ENCODE results near the gene C6. TPM values are rescaled to one million over a fixed set of nuclear protein-coding genes. Genes with fewer than 3 reads are reported as not detected.

Gene C6
- total and polyA plus RNA-seq, 9 of the 15 experiments (the other 6 are each of a cell fraction or from before 2014, with no cell fraction given), result 0.09 TPM; not detected in 8

- CTCF ChIA-PET (ENCODE audit: low intra/inter-chr PET ratio), result no interaction called here
- no peak for FAIRE-seq
- no peak for ATAC-seq
- intact Hi-C loops (cut with micrococcal nuclease) (no loop called here), in situ Hi-C loops (cut with MboI) (no loop called here)
- no peaks in the 10 kb centered on the region for H3K79me2 ChIP-seq (ENCODE audit: control insufficient read depth, insufficient read depth, low read length)
- POLR2A ChIA-PET, result no interaction called here
- no peak overlapping the region for H3K9ac ChIP-seq (ENCODE audit: insufficient read depth in 1 of 2, low read depth in 2 of 2, low read length in 2 of 2)
- no peaks in the 10 kb centered on the region for H3K4me1 ChIP-seq (replicated peaks in 1 of 2; ENCODE audit: control insufficient read depth in 2 of 2, insufficient read depth in 2 of 2, low read length in 2 of 2)
- no peaks in the 10 kb centered on the region for H3K9me1 ChIP-seq (ENCODE audit: control insufficient read depth, insufficient read depth, low read length)
- H3K4me2 ChIP-seq (ENCODE audit: insufficient read depth, low read length), result no peak overlapping the region
- no TSS peak for BruUV-seq (replicated peaks)
- H2AFZ ChIP-seq (ENCODE audit: low read depth, low read length), result no peak overlapping the region
- 0% methylated on average over 3 of the region's 3 CpGs for WGBS (ENCODE audit: insufficient coverage, low coverage, missing lambda C conversion rate)
- DNase-seq (ENCODE audit: extremely low read depth in 1 of 4, low spot score in 3 of 4), result no peak
- no peak overlapping the region for H3K4me3 ChIP-seq
- no peaks in the 10 kb centered on the region; the same call in none of the 2 replicates for H3K9me3 ChIP-seq (replicated peaks; ENCODE audit: control insufficient read depth, insufficient read depth, low read depth, low read length)
- no peaks in the 10 kb centered on the region for H3K36me3 ChIP-seq (ENCODE audit: control insufficient read depth, insufficient read depth, low read length)
- no peaks in the 10 kb centered on the region for H4K20me1 ChIP-seq (replicated peaks; ENCODE audit: control insufficient read depth, insufficient read depth, low read length)
- no peaks in the 10 kb centered on the region for H3K27me3 ChIP-seq (ENCODE audit: control insufficient read depth in 2 of 2, insufficient read depth in 2 of 2, low read length in 2 of 2)
- H3K27ac ChIP-seq (ENCODE audit: extremely low read depth, low read depth, low read length), result no peak overlapping the region
- TF ChIP-seq, protein P1, sequence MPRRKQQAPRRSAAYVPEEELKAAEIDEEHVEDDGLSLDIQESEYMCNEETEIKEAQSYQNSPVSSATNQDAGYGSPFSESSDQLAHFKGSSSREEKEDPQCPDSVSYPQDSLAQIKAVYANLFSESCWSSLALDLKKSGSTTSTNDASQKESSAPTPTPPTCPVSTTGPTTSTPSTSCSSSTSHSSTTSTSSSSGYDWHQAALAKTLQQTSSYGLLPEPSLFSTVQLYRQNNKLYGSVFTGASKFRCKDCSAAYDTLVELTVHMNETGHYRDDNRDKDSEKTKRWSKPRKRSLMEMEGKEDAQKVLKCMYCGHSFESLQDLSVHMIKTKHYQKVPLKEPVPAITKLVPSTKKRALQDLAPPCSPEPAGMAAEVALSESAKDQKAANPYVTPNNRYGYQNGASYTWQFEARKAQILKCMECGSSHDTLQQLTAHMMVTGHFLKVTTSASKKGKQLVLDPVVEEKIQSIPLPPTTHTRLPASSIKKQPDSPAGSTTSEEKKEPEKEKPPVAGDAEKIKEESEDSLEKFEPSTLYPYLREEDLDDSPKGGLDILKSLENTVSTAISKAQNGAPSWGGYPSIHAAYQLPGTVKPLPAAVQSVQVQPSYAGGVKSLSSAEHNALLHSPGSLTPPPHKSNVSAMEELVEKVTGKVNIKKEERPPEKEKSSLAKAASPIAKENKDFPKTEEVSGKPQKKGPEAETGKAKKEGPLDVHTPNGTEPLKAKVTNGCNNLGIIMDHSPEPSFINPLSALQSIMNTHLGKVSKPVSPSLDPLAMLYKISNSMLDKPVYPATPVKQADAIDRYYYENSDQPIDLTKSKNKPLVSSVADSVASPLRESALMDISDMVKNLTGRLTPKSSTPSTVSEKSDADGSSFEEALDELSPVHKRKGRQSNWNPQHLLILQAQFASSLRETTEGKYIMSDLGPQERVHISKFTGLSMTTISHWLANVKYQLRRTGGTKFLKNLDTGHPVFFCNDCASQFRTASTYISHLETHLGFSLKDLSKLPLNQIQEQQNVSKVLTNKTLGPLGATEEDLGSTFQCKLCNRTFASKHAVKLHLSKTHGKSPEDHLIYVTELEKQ (CRISPR knock-in tag; IDR thresholded peaks at IDR 0.05), result no peak
- TF ChIP-seq E4F1 (CRISPR knock-in tag; IDR thresholded peaks at IDR 0.05; ENCODE audit: borderline replicate concordance), result no peak
- TF ChIP-seq STAG1 (CRISPR knock-in tag; IDR thresholded peaks at IDR 0.05; ENCODE audit: borderline replicate concordance), result no peak
- TF ChIP-seq, protein P2, sequence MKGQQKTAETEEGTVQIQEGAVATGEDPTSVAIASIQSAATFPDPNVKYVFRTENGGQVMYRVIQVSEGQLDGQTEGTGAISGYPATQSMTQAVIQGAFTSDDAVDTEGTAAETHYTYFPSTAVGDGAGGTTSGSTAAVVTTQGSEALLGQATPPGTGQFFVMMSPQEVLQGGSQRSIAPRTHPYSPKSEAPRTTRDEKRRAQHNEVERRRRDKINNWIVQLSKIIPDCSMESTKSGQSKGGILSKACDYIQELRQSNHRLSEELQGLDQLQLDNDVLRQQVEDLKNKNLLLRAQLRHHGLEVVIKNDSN (CRISPR knock-in tag; IDR thresholded peaks at IDR 0.05), result no peak
- no peak for TF ChIP-seq HOXB6 (CRISPR knock-in tag; IDR thresholded peaks at IDR 0.05; ENCODE audit: borderline replicate concordance)
- TF ChIP-seq, protein P3, sequence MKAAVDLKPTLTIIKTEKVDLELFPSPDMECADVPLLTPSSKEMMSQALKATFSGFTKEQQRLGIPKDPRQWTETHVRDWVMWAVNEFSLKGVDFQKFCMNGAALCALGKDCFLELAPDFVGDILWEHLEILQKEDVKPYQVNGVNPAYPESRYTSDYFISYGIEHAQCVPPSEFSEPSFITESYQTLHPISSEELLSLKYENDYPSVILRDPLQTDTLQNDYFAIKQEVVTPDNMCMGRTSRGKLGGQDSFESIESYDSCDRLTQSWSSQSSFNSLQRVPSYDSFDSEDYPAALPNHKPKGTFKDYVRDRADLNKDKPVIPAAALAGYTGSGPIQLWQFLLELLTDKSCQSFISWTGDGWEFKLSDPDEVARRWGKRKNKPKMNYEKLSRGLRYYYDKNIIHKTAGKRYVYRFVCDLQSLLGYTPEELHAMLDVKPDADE (conservative IDR thresholded peaks at IDR 0.05; ENCODE audit: control insufficient read depth, low read depth, low read length), result no peak
- no peak for TF ChIP-seq ZC3H4 (CRISPR knock-in tag; IDR thresholded peaks at IDR 0.05; ENCODE audit: borderline replicate concordance)
- no peak for TF ChIP-seq ILK (tag; IDR thresholded peaks at IDR 0.05; ENCODE audit: borderline replicate concordance, low read depth)
- no peak for TF ChIP-seq ARID4B (CRISPR knock-in tag; IDR thresholded peaks at IDR 0.05)
Observed at GRCh38 chr5:41199660-41200059, 13.7 kb downstream of the C6 start.
